ENCODE data around the gene MCUR1. TPM values are rescaled to one million over a fixed set of nuclear protein-coding genes. Genes with fewer than 3 reads are reported as not detected.
A peak's percentile ranks its signal among the peaks of the same experiment; 100 is the strongest.

The MCUR1 gene
- polyA plus RNA-seq, 3 donors: 2.4 to 7.8 (median 5.2) TPM

DNA sequence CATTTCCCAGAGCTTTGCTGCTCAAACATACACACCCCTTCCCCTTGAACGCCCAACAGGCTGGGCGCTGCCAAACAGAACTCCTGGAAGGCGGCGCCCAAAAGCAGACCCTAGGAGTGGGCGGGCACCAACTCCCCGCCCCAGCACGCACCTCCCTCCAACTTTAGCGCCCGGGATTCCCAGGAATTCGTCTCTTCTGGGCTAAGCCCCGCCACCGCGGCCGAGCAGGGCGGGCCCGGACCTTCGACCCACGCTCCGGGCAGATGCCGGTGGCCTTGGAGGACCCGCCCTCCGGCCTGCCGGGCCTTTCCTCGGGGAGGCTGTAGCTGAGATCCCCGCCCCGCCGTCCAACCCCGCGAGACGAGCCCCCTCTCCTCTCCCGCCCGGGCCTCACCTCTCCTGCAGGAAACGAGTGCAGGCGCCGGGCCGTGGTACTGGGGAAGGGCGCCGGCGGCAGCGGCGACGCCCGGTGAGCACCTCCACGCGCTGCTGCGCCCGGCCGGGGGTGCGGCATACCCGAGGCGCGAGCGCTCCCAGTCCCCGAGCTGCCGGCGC, 659 bp downstream of the MCUR1 start:
- peaks cover 16 to 35% of the 10 kb centered on the region in 2 donors for H3K4me1 ChIP-seq (ENCODE audit: control insufficient read depth in 1 of 2, insufficient read depth in 2 of 2, low read length in 2 of 2)
- H3K79me2 ChIP-seq (ENCODE audit: insufficient read depth, low read length): peaks cover 44% of the 10 kb centered on the region
- TF ChIP-seq, protein P1, sequence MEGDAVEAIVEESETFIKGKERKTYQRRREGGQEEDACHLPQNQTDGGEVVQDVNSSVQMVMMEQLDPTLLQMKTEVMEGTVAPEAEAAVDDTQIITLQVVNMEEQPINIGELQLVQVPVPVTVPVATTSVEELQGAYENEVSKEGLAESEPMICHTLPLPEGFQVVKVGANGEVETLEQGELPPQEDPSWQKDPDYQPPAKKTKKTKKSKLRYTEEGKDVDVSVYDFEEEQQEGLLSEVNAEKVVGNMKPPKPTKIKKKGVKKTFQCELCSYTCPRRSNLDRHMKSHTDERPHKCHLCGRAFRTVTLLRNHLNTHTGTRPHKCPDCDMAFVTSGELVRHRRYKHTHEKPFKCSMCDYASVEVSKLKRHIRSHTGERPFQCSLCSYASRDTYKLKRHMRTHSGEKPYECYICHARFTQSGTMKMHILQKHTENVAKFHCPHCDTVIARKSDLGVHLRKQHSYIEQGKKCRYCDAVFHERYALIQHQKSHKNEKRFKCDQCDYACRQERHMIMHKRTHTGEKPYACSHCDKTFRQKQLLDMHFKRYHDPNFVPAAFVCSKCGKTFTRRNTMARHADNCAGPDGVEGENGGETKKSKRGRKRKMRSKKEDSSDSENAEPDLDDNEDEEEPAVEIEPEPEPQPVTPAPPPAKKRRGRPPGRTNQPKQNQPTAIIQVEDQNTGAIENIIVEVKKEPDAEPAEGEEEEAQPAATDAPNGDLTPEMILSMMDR (IDR thresholded peaks at IDR 0.05): no peak
- DNase-seq: peak in 2 of 3 donors; percentile 10 to 15
- no peaks in the 10 kb centered on the region for H3K9me3 ChIP-seq (replicated peaks in 1 of 2; ENCODE audit: control insufficient read depth in 1 of 2, insufficient read depth in 1 of 2, low read length in 2 of 2)
- WGBS (ENCODE audit: insufficient coverage): under 1% methylated on average over 55 of the region's 56 CpGs
- peak overlapping the region; percentile 63 to 84 (median 83) for H3K4me3 ChIP-seq (replicated peaks in 1 of 3; ENCODE audit: low read depth in 2 of 3, low read length in 3 of 3)
- Mint-ChIP-seq H3K36me3 (peaks cover 7 to 8% of the 10 kb centered on the region in 2 donors), H3K27ac (peak overlapping the region; percentile 73 to 77 (median 74)), H3K4me1 (peaks cover 35% of the 10 kb centered on the region), H3K4me3 (peak overlapping the region; percentile 89 to 93), H3K9me3 (no peaks in the 10 kb centered on the region), H3K27me3 (ENCODE audit: low read depth in 3 of 3) (peaks cover 0 to 2% (median 0%) of the 10 kb centered on the region in 3 donors)
- peak overlapping the region; percentile 69 to 80 for H3K27ac ChIP-seq (ENCODE audit: low read depth in 1 of 2, low read length in 2 of 2)
- peak overlapping the region; percentile 80 for H3K9ac ChIP-seq (ENCODE audit: insufficient read depth, low read length, poor library complexity, severe bottlenecking)
- H4K20me1 ChIP-seq (ENCODE audit: insufficient read depth, low read length): no peaks in the 10 kb centered on the region
- H3K27me3 ChIP-seq (ENCODE audit: control insufficient read depth in 2 of 2, insufficient read depth in 2 of 2, low read length in 2 of 2): no peaks in the 10 kb centered on the region
- peak overlapping the region; percentile 97 for H2AFZ ChIP-seq (ENCODE audit: insufficient read depth, low read depth, low read length, poor library complexity, severe bottlenecking)
- intact Hi-C loops (cut with micrococcal nuclease): no loop called here
- H3K4me2 ChIP-seq (replicated peaks; ENCODE audit: extremely low read depth, low read length, poor library complexity, severe bottlenecking): peak overlapping the region; percentile 83
- no peaks in the 10 kb centered on the region for H3K36me3 ChIP-seq (replicated peaks in 1 of 2; ENCODE audit: control insufficient read depth in 1 of 2, insufficient read depth in 2 of 2, low read length in 2 of 2)

DNA sequence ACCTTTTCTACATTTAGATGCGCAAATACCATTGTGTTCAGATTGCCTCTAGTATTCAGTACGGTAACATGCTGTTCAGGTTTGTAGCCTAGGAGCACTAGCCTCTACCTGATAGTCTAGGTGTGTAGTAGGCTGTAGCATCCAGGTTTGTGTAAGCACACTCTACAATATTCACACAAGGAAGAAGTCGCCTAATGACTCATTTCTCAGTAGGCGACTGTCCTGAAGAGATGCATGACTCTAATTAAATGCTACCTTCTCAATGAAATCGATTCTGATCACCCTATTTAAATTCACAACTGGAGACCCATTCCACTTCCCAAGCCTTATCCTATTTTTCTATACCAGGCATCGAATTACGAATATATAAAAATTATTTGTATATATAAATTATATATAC, 1.3 kb downstream of the MCUR1 start:
- Histone ChIP-seq H3K9me3 (replicated peaks in 1 of 2; ENCODE audit: control insufficient read depth in 1 of 2, insufficient read depth in 1 of 2, low read length in 2 of 2) (no peaks in the 10 kb centered on the region), H3K27ac (ENCODE audit: low read depth in 1 of 2, low read length in 2 of 2) (no peak overlapping the region), H3K4me1 (ENCODE audit: control insufficient read depth in 1 of 2, insufficient read depth in 2 of 2, low read length in 2 of 2) (peaks cover 16 to 35% of the 10 kb centered on the region in 2 donors), H3K9ac (ENCODE audit: insufficient read depth, low read length, poor library complexity, severe bottlenecking) (no peak overlapping the region), H3K27me3 (ENCODE audit: control insufficient read depth in 2 of 2, insufficient read depth in 2 of 2, low read length in 2 of 2) (no peaks in the 10 kb centered on the region), H3K36me3 (replicated peaks in 1 of 2; ENCODE audit: control insufficient read depth in 1 of 2, insufficient read depth in 2 of 2, low read length in 2 of 2) (no peaks in the 10 kb centered on the region), H2AFZ (ENCODE audit: insufficient read depth, low read depth, low read length, poor library complexity, severe bottlenecking) (peak overlapping the region; percentile 97), H3K4me2 (replicated peaks; ENCODE audit: extremely low read depth, low read length, poor library complexity, severe bottlenecking) (peak overlapping the region; percentile 83), H3K79me2 (ENCODE audit: insufficient read depth, low read length) (peaks cover 44% of the 10 kb centered on the region), H4K20me1 (ENCODE audit: insufficient read depth, low read length) (no peaks in the 10 kb centered on the region), H3K4me3 (replicated peaks in 1 of 3; ENCODE audit: low read depth in 2 of 3, low read length in 3 of 3) (peak overlapping the region in 2 of 3 experiments; percentile 83 to 84)
- Mint-ChIP-seq H3K4me1 (peaks cover 35% of the 10 kb centered on the region), H3K27me3 (ENCODE audit: low read depth in 3 of 3) (peaks cover 0 to 2% (median 0%) of the 10 kb centered on the region in 3 donors), H3K27ac (no peak overlapping the region), H3K9me3 (no peaks in the 10 kb centered on the region), H3K36me3 (peaks cover 9 to 12% of the 10 kb centered on the region in 2 donors), H3K4me3 (peak overlapping the region; percentile 89 to 93)
- intact Hi-C loops (cut with micrococcal nuclease): no loop called here
- no peak for DNase-seq
- TF ChIP-seq, protein P1 (IDR thresholded peaks at IDR 0.05): no peak
- WGBS (ENCODE audit: insufficient coverage): 42% methylated on average over 2 of the region's 7 CpGs

Measured in CD14-positive monocyte (primary cell).